Uterus (tissue), 4 donors: ENCODE data around the gene DMD. TPM values are rescaled to one million over a fixed set of nuclear protein-coding genes. Genes with fewer than 3 reads are reported as not detected.
A peak's percentile ranks its signal among the peaks of the same experiment; 100 is the strongest.

Source experiments
- DNase-seq, 2 donors: peaks; one replicate each; pipeline ENCODE4 v3.0.0-alpha.2; 2019 to 2020
- H3K27ac ChIP-seq, 2 donors: fragments of 200-600 bp; sonication (generic); 1 replicate in 1 of 2; 2 replicates in 1 of 2; pipeline ENCODE4 v1.5.1; 2016 to 2018
- H3K27me3 ChIP-seq, 2 donors: fragments of 200-600 bp; sonication (generic); one replicate each; pipeline ENCODE4 v1.5.1; 2018 to 2019; ENCODE audit warnings: control low read depth in 1 of 2
- H3K36me3 ChIP-seq, 2 donors: fragments of 200-600 bp; sonication (generic); one replicate each; pipeline ENCODE4 v1.5.1; 2019; ENCODE audit warnings: control low read depth in 1 of 2
- H3K4me1 ChIP-seq, 2 donors: fragments of 200-600 bp; sonication (generic); one replicate each; pipeline ENCODE4 v1.5.1; 2018 to 2019; ENCODE audit warnings: control low read depth in 1 of 2
- H3K4me3 ChIP-seq, 2 donors: fragments of 200-600 bp; sonication (generic); 1 replicate in 1 of 2; 2 replicates in 1 of 2; pipeline ENCODE4 v1.5.1; 2018 to 2019; ENCODE audit warnings: mild to moderate bottlenecking in 1 of 2
- H3K9me3 ChIP-seq, 2 donors: fragments of 200-600 bp; sonication (generic); one replicate each; pipeline ENCODE4 v1.5.1; 2019; ENCODE audit warnings: control low read depth in 1 of 2
- POLR2A ChIP-seq, 2 donors: fragments of 450-650 bp; IDR thresholded peaks; one replicate each; pipeline ENCODE4 v1.6.1; 2016; ENCODE audit warnings: antibody characterized with exemption in 2 of 2, mild to moderate bottlenecking in 1 of 2, moderate library complexity in 1 of 2
- intact Hi-C: fragments of 100-400 bp; cut with DNase I; formaldehyde crosslinking; loops from one replicate; pipeline ENCODE4 v1.15.1; 2023; ENCODE audit warnings: low total_unique reads
- total RNA-seq, 4 donors: library from RNA; depleted of rRNA in 3 of 4; stranded (reverse); fragments of >200 nt in 3 of 4; gene quantifications; one replicate each; pipeline versions ENCODE4 v1.1.0 to v1.2.4, GENCODE V29; 2014 to 2023
- TF ChIP-seq, protein P1 (sequence below), 4 experiments: fragments of 200-600 bp in 2 of 4; fragments of 450-650 bp in 2 of 4; sonication (generic) in 2 of 4; IDR thresholded peaks; one replicate each; pipeline ENCODE4 v1.5.1; 2016 to 2019; ENCODE audit warnings: antibody characterized with exemption in 4 of 4, mild to moderate bottlenecking in 2 of 4, moderate library complexity in 1 of 4
- donor health status: DM: yes; HTN: yes; CAD: no.

The DMD gene
- total RNA-seq, 4 donors from 2014 or later, result 73.8 to 147 (median 97.8) TPM

DNA sequence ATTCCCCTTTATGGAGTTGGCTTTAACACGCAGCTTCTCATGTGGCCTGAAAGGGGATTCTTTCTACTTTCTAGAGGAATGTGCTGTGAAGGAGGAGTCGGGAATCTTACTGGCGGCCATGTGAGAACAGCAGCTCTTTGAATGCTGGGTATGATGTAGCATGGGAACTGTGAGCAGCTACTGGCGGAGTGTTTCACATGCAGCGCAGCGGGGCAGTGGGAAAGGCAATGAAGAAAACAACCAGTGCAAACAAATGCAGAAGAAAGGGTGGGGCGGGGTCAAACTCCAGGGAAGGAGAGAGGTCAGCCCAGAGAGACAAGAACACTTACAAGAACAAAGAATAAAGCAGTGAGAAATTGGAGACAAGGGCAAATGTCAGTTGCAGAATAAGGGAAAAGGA is 1775.8 kb downstream of the DMD start:
- no peak for DNase-seq
- intact Hi-C loops, result no loop called here
- Histone ChIP-seq H3K36me3 (no peaks in the 10 kb centered on the region), H3K4me1 (no peaks in the 10 kb centered on the region), H3K27me3 (no peaks in the 10 kb centered on the region), H3K27ac (no peak overlapping the region), H3K4me3 (no peak overlapping the region), H3K9me3 (no peaks in the 10 kb centered on the region)
- TF ChIP-seq, protein P1, sequence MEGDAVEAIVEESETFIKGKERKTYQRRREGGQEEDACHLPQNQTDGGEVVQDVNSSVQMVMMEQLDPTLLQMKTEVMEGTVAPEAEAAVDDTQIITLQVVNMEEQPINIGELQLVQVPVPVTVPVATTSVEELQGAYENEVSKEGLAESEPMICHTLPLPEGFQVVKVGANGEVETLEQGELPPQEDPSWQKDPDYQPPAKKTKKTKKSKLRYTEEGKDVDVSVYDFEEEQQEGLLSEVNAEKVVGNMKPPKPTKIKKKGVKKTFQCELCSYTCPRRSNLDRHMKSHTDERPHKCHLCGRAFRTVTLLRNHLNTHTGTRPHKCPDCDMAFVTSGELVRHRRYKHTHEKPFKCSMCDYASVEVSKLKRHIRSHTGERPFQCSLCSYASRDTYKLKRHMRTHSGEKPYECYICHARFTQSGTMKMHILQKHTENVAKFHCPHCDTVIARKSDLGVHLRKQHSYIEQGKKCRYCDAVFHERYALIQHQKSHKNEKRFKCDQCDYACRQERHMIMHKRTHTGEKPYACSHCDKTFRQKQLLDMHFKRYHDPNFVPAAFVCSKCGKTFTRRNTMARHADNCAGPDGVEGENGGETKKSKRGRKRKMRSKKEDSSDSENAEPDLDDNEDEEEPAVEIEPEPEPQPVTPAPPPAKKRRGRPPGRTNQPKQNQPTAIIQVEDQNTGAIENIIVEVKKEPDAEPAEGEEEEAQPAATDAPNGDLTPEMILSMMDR (IDR thresholded peaks at IDR 0.05), result no peak
- TF ChIP-seq POLR2A (IDR thresholded peaks at IDR 0.05), result no peak

DNA sequence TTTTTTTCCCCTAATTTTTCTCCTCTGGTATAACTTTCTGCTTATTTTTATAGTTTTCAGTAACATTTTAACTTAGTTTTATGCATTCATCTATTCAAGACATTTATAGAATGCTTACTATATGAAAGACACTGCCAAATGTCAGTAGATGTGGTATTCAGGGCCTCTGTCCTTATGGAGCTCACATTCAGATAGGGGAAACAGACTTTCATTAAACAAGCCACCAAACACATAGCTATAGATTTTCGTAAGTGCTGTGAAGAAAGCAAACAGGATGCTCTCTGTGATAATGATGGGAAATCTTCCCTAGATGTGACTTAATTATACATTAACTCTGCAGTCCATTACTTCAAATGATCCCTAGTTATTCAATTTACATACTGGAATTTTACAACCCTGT is 1777.5 kb downstream of the DMD start:
- TF ChIP-seq, protein P1 (IDR thresholded peaks at IDR 0.05), result no peak
- TF ChIP-seq POLR2A (IDR thresholded peaks at IDR 0.05), result no peak
- Histone ChIP-seq H3K9me3 (no peaks in the 10 kb centered on the region), H3K4me3 (no peak overlapping the region), H3K27me3 (no peaks in the 10 kb centered on the region), H3K27ac (no peak overlapping the region), H3K36me3 (no peaks in the 10 kb centered on the region), H3K4me1 (no peaks in the 10 kb centered on the region)
- intact Hi-C loops, result no loop called here
- no peak for DNase-seq

DNA sequence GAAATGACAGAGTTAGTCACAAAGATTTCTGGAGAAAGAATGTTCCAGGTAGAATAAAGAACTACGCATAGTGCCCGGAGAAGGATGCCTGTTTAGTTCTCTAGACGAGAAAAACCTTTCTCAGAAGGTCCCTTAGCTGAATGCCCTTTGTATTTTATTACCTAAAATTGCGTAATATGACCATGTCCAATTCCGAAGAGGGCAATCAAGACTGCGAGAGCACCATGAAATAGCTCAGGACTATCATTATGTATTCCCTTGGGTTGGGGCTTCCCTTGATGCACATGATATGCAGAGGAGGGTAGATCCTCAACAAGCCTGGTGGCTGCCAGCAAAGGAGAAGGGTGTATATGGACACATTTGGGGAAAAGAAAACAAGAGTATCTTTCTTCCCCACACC is 1781.4 kb downstream of the DMD start:
- no peaks in the 10 kb centered on the region for H3K4me1 ChIP-seq
- TF ChIP-seq, protein P1 (IDR thresholded peaks at IDR 0.05), result no peak
- no peaks in the 10 kb centered on the region for H3K9me3 ChIP-seq
- intact Hi-C loops, result no loop called here
- no peak overlapping the region for H3K27ac ChIP-seq
- no peak overlapping the region for H3K4me3 ChIP-seq
- H3K27me3 ChIP-seq, result no peaks in the 10 kb centered on the region
- H3K36me3 ChIP-seq, result no peaks in the 10 kb centered on the region
- no peak for DNase-seq

DNA sequence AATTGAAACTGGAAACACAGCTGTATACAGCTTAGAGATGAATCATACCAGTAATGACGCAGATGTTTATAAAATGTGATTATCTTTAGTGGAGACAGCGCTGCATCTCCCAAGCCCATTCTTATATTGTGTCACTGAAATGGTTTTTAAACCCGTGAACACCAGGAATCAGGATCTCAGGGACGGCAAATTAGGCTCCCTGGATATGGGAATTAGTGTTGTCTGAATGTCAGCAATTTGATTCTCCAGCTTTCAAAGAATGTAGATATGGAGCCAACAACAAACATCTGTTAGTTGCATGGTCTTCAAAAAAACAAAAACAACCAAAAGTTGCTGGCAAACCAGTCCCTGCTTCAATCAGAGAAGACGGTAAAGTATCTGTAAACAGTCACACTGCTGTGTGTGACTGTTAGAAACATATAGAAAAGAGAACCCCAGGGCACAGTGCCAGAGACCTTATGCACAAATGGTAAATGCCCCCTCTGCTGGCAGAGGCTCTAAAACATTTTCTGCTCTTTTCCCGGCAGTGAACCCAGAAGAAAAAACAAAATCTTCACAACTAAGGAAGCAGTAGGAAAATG is 1787.7 kb downstream of the DMD start:
- TF ChIP-seq POLR2A (IDR thresholded peaks at IDR 0.05), result no peak
- TF ChIP-seq, protein P1 (IDR thresholded peaks at IDR 0.05), result peak in 1 of 4 experiments; percentile 19
- no peaks in the 10 kb centered on the region for H3K9me3 ChIP-seq
- H3K27ac ChIP-seq, result no peak overlapping the region
- peaks cover 0 to 5% of the 10 kb centered on the region in 2 donors for H3K27me3 ChIP-seq
- H3K4me1 ChIP-seq, result no peaks in the 10 kb centered on the region
- no peak overlapping the region for H3K4me3 ChIP-seq
- intact Hi-C loops, result no loop called here
- DNase-seq, result peak in 1 of 2 donors; percentile 23
- H3K36me3 ChIP-seq, result no peaks in the 10 kb centered on the region

DNA sequence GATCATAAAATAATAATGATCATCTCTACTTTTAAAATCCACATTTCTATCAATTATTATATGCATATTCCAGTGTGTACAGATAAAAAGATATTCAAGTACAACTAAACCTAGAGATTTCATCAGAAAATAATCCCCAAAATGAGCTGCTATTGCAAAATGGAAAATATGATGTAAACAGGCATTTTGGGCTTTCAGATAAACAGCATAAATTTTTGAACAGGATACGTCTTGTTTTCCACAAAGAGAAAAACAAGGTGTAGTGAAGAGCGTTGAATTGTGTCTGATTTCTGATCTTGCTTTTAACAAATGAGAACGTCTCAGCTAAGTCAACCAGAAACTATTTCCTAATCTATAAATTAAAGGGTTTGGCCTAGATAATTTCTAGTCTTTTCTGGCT is 1789.9 kb downstream of the DMD start:
- intact Hi-C loops, result no loop called here
- no peak for DNase-seq
- H3K4me3 ChIP-seq, result no peak overlapping the region
- H3K27ac ChIP-seq, result no peak overlapping the region
- peaks cover 0 to 5% of the 10 kb centered on the region in 2 donors for H3K27me3 ChIP-seq
- no peaks in the 10 kb centered on the region for H3K36me3 ChIP-seq
- TF ChIP-seq, protein P1 (IDR thresholded peaks at IDR 0.05), result no peak
- no peaks in the 10 kb centered on the region for H3K9me3 ChIP-seq
- H3K4me1 ChIP-seq, result no peaks in the 10 kb centered on the region
